NCI-H748 (cell line): ENCODE results near the gene MUC20.

Experiments used
- DNase-seq: peaks from one replicate; lab custom pipeline; 2025; ENCODE audit not compliant: unreplicated experiment; lab: John Stamatoyannopoulos, UW

The MUC20 gene

GRCh38 chr3:195754141-195754540 is 33.4 kb downstream of the MUC20 start:
- DNase-seq = no peak

DNA sequence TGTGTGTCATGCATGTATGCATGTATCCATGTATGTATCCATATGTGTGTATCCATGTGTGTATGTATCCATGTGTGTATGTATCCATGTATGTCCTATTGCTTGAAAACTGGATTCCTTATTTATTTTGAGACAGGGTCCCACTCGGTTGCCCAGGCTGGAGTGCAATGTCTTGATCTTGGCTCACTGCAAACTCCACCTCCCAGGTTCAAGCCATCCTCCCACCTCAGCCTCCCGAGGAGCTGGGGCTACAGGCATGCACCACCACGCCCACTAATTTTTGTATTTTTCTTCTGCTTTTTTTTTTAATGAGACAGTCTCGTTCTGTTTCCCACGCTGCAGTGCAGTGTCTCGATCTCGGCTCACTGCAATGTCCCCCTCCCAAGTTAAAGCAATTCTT is 34.1 kb downstream of the MUC20 start:
- DNase-seq = no peak

- DNase-seq = no peak
Measured at GRCh38 chr3:195755391-195755790, 34.6 kb downstream of the MUC20 start.

GRCh38 chr3:195755791-195756676 is 35.3 kb downstream of the MUC20 start:
- no peak for DNase-seq

- DNase-seq = peak; percentile 29
Measured at GRCh38 chr3:195757438-195757770, 36.6 kb downstream of the MUC20 start.

- no peak for DNase-seq
Measured at GRCh38 chr3:195757827-195758226, 37.0 kb downstream of the MUC20 start.

DNA sequence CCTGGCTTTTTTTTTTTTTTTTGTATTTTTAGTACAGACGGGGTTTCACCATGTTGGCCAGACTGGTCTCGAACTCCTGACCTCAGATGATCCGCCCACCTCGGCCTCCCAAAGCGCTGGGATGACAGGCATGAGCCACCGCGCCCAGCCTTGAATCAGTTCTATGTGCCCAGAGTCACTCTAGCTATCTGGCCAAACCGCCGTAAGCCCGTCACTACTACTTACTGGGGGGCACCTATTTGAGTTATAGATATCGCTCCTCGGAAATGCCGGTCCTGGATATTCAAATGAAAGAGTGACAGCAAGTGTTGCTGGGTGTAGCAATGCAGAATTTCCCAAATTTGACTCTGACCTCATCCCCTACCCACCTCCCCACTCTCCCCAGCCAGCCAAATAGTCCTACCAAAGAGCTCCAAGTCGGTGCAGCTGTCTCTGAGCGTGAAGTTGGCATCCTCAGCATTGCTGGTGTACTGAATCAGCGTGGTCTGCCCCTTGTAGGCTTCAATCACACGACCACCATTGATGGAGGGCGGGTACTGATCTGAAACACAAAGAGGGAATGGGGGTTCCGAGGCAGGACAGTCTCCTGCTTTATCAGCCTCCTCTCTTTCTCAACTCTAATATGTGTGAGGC is 38.1 kb downstream of the MUC20 start:
- DNase-seq = no peak

GRCh38 chr3:195760345-195761122 is 39.8 kb downstream of the MUC20 start:
- no peak for DNase-seq

DNA sequence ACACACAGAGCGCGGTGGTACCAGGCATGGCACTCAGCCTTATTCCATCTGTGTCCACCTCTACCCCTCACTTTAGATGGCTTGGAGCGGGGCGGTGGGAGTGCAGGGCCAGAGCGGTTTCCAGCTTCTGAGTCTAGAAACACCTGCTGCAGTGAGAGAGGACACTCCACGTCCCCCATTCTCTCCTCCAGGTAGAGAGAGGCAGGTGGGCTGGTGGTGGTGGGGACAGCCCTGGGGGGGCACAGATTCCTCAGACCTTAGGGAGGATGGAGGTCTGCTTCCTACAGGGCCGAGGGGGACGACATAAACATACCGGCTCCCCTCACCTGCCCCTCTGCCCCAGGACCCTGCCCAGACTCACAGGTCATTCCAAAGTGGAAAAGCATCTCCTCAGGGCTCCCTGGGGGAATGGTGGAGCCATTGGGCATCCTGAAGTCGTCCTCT is 40.4 kb downstream of the MUC20 start:
- no peak for DNase-seq

GRCh38 chr3:195761567-195762248 is 40.9 kb downstream of the MUC20 start:
- no peak for DNase-seq

- no peak for DNase-seq
Measured at GRCh38 chr3:195762249-195762585, 41.4 kb downstream of the MUC20 start.

DNA sequence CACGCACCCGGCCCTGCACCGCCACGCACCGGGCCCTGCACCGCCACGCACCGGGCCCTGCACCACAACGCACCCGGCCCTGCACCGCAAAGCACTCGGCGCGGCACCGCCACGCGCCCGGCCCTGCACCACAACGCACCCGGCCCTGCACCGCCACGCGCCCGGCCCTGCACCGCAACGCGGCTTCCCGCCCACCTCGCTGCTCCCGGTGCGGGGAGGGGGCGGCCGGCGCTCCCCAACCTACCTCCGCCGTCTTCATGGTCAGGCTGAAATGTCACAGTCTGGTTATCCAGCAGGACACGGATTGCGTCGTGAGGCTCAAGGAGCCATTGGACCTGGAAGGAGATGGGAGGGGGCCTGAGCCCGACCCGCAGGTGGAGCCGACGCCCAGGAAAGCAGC is 41.8 kb downstream of the MUC20 start:
- no peak for DNase-seq

- no peak for DNase-seq
Measured at GRCh38 chr3:195763076-195763830, 42.5 kb downstream of the MUC20 start.

- no peak for DNase-seq
Measured at GRCh38 chr3:195763843-195764825, 43.4 kb downstream of the MUC20 start.

DNA sequence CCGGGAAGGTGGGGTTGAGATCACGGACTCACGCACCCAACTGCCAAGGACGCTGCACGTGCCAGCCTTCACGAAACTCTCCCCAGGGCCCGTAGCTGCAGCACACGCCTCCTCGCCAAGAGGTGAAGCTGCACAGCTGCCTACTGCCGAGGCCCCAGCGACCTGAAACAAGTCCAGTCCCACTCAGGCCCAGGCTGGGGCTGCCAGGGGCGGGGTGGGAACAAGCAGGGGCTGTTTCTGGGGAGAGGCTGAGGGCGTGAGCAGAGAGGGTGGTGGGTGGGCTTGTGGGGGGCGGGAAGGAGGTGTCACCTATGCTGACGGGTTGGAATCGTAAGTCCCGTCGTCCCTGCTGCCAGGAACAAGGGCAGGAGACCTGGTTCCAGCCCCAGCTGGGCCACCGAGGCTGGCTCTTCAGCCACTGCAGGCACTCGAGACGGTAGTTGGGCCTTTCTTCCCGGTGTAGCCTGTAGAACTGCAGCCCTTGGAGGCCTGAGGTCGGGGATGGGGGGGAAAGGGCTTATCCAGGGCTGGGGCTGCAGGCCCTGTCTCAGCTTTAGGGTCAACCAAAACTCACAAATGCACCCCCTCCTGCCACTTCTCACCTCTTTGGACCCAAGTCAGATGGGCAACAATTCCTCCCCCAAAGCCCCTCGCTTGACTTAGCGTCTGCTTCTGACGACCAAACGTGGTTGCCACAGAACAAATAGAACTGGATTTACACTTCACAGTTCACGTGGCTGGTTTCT is 44.4 kb downstream of the MUC20 start:
- no peak for DNase-seq

DNA sequence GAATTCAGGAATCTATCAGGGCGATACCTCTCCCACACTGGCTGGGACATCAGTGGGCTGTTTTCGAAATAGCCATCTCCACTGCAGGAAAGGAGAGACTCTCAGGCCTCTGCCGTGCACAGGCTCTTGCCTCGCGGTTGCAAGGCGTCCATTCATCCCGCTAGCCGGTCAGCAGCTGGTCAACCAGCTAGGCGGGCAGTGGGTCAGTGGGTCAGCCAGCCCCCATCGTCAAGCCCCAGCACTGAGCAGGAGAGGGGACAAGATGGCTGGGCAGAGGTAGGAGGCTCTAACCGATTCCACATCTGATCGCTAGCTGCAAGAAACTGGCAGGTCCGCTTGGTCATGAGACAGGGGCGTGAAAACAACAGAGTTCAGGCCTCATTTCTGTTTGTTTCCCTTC is 45.9 kb downstream of the MUC20 start:
- no peak for DNase-seq

GRCh38 chr3:195767792-195768191 is 47.0 kb downstream of the MUC20 start:
- no peak for DNase-seq

GRCh38 chr3:195768414-195768813 is 47.6 kb downstream of the MUC20 start:
- no peak for DNase-seq

GRCh38 chr3:195768831-195769303 is 48.1 kb downstream of the MUC20 start:
- DNase-seq = no peak
